Limb (tissue), 2 donors: ENCODE measurements around the gene LYRM4.

Experiments used
- DNase-seq, 2 donors: peaks; one replicate each; pipeline ENCODE4 v3.0.0-alpha.2; 2016; ENCODE audit errors: extremely low spot score in 2 of 2

LYRM4 gene

DNA sequence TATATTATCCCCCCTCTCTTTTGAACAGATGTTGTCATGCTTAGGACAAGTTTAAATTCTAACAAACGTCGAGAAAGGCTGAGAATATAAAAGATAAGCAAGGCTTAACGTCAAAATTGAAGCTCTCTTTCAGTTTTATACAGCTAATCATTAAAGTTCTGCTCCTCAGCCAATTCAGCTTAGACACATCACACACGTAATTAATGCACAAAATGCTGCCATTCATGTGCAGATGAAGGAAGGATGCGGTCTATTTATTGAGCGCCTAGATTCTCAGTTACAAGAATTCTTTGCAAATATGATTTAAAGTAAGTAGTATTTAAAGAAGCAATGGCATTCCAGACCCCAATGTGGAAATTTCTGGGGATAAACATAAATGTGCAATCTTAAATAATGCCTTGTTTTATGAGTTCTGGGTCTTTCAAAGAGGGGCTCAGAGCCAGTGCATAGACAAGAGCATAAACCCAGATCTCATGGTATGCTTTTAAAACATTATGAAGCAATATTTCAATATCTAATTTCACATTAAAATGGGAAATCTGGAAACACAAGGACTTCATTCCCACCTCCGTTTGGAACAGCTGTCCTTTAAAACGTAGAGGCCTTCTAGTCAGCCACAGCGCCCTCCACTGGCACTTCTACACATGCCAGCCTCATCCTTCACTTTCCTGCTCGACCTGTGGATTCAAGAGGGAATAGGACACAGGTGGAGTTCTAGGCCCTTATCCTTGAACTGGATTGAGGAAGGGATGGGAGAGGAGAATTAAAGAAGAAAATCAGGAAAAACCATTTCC, 85.8 kb downstream of the LYRM4 start:
- DNase-seq: no peak

DNA sequence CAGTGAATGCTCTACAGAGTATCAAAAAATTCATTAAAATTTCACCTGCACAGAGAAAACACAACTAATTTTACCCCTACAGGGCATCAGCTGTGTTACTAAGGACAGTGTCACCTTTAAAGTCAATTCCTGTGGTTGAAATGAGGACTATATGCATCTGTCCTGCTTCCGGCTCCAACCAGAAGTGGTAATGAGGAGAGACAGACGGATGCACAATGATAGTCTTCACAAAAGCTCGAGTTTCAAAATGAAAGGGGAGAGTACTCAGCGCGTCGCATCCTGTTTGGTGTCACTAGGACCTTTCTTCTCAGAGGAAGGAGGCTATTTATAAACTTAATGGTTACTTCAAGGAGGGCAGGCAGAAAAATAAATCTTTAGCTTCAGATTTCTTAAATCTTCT, 86.5 kb downstream of the LYRM4 start:
- DNase-seq: no peak

GRCh38 chr6:5173810-5174209, 86.9 kb downstream of the LYRM4 start:
- DNase-seq: no peak

GRCh38 chr6:5172897-5173474, 87.8 kb downstream of the LYRM4 start:
- no peak for DNase-seq

GRCh38 chr6:5172041-5172653, 88.6 kb downstream of the LYRM4 start:
- peak in 1 of 2 donors; percentile 38 for DNase-seq

- no peak for DNase-seq
Measured at GRCh38 chr6:5167501-5167900, 93.2 kb downstream of the LYRM4 start.

- DNase-seq: no peak
Measured at GRCh38 chr6:5164092-5164491, 96.7 kb downstream of the LYRM4 start.

GRCh38 chr6:5163247-5163646, 97.5 kb downstream of the LYRM4 start:
- DNase-seq: no peak

GRCh38 chr6:5162355-5162754, 98.4 kb downstream of the LYRM4 start:
- DNase-seq: no peak

DNA sequence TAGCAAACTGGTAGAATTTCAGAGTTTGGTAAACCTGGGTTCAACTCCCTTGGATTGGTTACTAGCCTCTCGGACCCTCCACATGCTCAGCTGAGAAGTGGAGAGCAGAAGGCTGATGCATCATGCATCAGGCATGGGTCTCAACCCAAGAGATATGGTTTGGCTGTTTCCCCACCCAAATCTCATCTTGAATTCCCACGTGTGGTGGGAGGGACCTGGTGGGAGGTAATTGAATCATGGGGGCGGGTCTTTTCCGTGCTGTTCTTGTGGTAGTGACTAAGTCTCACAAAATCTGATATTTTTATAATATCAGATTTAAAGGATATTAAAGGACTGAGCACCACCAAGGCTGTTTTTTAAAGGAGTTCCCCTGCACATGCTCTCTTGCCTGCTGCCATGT, 100.5 kb downstream of the LYRM4 start:
- no peak for DNase-seq

DNA sequence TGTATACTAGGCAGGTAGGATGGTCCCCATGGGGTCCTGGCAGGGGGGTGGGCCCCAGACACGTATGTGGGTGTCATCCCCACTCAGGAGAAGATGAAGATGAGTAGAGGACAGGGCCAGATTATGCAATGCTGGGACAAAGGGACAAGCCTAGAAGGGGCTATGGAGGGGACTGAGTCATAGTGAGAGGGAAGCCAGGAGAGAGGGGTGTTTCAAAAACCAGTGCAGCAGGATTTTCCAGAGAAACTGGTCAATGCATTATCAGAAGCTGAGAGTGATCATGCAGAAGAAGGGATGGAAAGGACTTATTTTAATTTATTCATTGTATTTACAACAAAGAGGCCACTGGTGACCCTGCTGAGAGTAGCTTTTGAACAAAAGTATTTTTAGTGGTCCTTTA, 101.6 kb downstream of the LYRM4 start:
- no peak for DNase-seq

DNA sequence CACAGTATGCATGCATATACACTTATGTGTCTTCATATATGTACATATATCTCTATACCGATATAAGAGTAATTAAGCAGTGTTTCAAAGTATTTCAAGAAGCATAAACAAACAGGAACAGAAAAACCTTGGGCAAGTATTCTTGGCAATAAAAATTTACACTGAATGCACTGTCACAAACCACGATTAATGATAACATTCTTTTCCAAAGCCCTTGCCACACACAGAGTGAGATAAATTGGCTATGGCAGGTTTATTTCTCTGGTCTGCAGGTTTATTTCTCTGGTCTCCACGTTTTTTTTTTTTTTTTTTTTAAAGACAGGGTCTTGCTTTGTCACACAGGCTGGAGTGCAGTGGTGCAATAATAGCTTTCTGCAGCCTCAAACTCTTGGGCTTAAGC, 102.6 kb downstream of the LYRM4 start:
- DNase-seq: no peak

DNA sequence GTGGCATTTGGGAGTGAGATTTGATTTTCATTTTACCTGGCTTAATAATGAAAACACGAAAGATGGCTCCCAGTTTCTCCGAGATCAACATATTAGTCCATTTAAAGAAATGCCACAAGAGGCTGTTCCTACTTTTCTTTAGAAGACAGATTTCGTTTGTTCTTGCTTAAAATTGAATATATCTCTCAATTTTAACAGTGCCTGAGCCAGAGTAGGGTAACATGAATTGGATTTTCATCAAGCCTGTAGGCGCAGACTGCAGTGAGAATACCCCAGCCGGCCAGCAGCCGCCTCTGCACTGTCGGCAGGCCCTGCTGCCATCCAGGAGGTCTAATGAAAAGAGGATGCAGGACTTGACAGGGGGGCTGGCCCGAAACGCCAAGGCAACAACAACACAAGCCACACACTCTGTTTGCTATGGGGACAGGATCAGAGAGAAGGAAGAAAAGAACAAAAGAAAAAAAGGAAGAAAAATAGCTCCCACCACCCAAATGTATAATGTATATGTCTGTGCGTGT, 103.1 kb downstream of the LYRM4 start:
- DNase-seq: no peak

- no peak for DNase-seq
Measured at GRCh38 chr6:5156627-5157026, 104.1 kb downstream of the LYRM4 start.

DNA sequence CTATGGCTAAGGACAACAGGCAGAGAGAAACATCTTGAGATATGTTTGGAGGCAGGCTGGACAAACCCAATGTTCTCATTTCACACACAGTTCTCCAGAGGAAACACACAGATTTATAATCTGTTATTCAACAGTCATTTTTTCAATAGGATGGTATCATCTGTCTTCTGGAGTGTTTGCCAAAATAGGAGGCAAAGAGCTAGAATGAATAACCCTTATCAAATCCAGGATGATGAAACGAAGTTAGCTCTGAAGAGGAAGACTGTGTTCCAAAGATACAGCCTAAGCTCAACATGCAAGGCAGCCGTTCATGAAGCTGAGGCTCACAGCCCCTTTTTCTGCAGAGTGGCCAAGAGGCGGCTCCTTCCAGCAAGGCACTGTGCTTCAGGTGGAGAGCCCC, 104.8 kb downstream of the LYRM4 start:
- DNase-seq: no peak

DNA sequence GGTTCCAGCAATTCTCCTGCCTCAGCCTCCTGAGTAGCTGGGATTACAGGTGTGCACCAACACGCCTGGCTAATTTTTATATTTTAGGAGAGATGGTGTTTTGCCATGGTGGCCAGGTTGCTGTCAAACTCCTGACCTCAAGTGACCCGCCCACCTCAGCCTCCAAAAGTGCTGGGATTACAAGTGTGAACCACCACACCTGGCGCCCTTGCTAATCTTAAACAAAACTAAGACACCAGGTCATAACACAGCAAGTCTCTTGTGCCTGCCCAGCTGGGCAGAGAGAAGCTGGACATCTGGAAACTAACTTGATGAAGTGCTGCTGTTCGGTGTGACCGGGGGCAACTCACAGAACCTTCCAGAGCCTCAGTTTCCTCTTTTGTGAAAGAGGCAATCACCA, 107.6 kb downstream of the LYRM4 start:
- no peak for DNase-seq

DNA sequence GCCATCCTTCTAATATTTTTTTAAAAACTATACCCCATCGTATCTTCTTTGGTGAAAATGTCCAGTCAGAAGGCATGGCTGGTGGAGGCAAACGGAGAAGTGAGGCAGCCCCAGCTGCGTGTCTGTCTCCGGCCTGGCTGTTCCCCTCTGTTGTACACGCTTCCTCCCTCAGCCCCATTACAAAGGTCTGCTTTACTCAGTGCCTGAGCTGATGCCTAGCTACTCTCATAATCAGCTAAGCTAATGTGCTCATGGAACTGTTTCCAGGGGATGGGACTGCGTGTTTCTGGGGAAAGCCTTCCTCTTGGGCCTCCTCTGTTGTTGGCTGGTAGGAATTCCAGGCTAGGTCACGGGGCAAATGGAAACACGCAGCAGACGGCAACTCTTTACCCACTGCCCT, 108.3 kb downstream of the LYRM4 start:
- DNase-seq: no peak

DNA sequence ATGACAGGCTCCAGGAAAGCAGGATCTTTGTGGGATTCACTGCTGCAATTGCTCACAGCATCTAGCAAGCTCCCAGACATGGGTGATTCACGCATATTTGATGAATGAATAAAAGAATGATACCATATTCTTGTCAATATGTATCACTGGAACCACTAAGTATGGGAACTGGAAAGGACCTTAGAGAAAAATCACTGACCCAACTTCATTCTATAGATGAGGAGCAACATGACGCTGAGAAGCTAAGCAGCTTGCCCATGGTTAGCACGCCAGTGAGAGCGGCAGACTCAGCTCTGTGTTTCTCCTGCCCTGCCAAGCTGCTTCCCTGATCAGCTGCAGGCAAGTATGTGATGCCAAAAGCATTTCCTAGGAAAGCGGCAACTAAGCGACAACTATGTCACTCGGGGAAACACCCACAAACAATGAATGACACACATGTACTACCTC, 108.8 kb downstream of the LYRM4 start:
- DNase-seq: no peak

- no peak for DNase-seq
Measured at GRCh38 chr6:5151360-5151954, 109.3 kb downstream of the LYRM4 start.

DNA sequence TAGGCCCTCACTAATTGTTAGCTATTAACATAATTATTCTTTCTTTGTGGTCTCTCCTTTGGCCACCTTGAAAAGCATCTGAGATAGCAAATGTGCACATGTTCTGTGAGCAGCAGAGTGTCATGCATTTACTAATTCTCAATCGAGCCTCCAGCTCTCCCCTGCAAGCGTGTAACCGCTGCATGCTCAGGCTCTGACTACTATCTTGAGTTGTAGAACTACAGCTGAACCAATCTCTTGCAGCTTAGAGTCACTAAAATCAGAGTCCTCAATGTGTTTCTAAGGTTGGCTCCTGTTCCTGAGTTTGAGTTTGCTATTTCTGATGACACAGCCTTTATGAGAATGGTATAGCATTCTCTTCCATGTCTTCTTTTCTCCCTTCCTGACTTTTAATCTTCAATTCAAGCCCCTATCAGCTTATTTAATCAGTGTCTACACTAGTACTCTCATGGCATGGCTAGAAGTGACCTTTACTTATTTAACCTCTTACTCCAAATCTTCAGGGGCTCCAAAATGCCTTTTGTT, 110.1 kb downstream of the LYRM4 start:
- no peak for DNase-seq

DNA sequence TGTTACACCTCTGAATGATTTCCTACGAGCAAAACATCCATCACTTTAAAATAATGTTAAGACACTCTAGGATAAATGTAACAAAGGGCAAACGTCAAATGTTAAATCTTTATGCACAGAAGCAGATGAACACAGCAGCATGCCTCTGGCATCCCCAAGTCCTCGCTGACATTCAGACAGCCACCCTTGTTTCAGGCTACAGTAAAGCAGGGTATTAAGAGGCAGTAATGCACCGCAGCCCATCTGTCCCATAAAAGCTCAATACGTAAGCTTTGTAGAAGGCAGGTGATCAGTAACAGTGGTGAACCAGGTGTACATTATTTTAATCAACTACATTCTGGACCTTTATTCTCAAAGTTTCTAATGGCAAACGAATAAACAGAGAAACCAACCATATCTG, 110.9 kb downstream of the LYRM4 start:
- no peak for DNase-seq

GRCh38 chr6:5149159-5149704, 111.5 kb downstream of the LYRM4 start:
- no peak for DNase-seq
